HCT116 (cell line): ENCODE results near the gene HES2. TPM values are rescaled to one million over a fixed set of nuclear protein-coding genes. Genes with fewer than 3 reads are reported as not detected.
"Not testable (repeated sequence)": the region's sequence is repeated elsewhere in the genome, so short reads cannot be mapped to it uniquely, and the experiment has no call there.

Experiments used
- ATAC-seq: fragments of 200-7000 bp; cut with Tn5 transposase; 2 replicates; pipeline ENCODE4 v1.9.1; 2020; ENCODE audit warnings: mild to moderate bottlenecking, moderate library complexity
- BruUV-seq: library from RNA; stranded (reverse); fragments of 400-500 nt; replicated peaks from 2 replicates; lab custom pipeline; 2021; lab: Mats Ljungman, UMichigan
- CTCF ChIA-PET: fragments of 300-600 bp; sonication (Branson Sonifier 250); formaldehyde crosslinking; loops from one replicate; lab custom pipeline; 2021; ENCODE audit warnings: antibody characterized with exemption; lab: Charles Lee
- POLR2A ChIA-PET: fragments of 300-600, 350-600 bp; sonication (Branson Sonifier 250); formaldehyde crosslinking; loops from one replicate; lab custom pipeline; 2021; ENCODE audit warnings: antibody characterized with exemption; lab: Charles Lee
- RAD21 ChIA-PET, 2 experiments: fragments of 300-600 bp; sonication (Branson Sonifier 250); formaldehyde crosslinking; loops; one replicate each; lab custom pipeline; 2023; ENCODE audit warnings: low total read pairs in 2 of 2; ENCODE audit not compliant: uncharacterized antibody in 2 of 2, unreplicated experiment in 2 of 2, low non-redundant PET in 1 of 2; lab: Charles Lee
- DNase-seq: peaks from one replicate; pipeline ENCODE4 v3.0.0-alpha.2; 2010; ENCODE audit warnings: low read depth, low spot score
- H2AFZ ChIP-seq: fragments of 200-600 bp; shearing (Covaris generic), sonication (generic); 2 replicates; pipeline ENCODE4 v1.6.1; 2017; ENCODE audit warnings: low read depth, mixed run types, mixed read lengths, antibody characterized with exemption, low read length; ENCODE audit not compliant: poor library complexity, severe bottlenecking
- H3K27ac ChIP-seq: 2 replicates; pipeline ENCODE4 v1.5.1; 2012; ENCODE audit warnings: low read depth, low read length
- H3K27me3 ChIP-seq: fragments of 200-600 bp; sonication (generic); 2 replicates; pipeline ENCODE4 v1.6.1; 2016; ENCODE audit warnings: mixed run types, low read length, mixed read lengths; ENCODE audit not compliant: insufficient read depth
- H3K36me3 ChIP-seq, 2 experiments: fragments of 200-500 bp in 1 of 2; fragments of 200-600 bp in 1 of 2; sonication (Bioruptor generic) in 1 of 2; sonication (generic) in 1 of 2; 2 replicates each; pipeline versions ENCODE4 v1.5.1 to v1.6.1; 2014 to 2016; ENCODE audit warnings: low read length in 2 of 2, inconsistent platforms in 1 of 2, mixed read lengths in 1 of 2, mixed run types in 1 of 2; ENCODE audit not compliant: insufficient read depth in 2 of 2, control insufficient read depth in 1 of 2
- H3K4me1 ChIP-seq, 2 experiments: fragments of 200-600 bp in 1 of 2; sonication (generic) in 1 of 2; 2 replicates each; pipeline versions ENCODE4 v1.5.1 to v1.6.1; 2012 to 2017; ENCODE audit warnings: low read length in 2 of 2, inconsistent platforms in 1 of 2, mild to moderate bottlenecking in 1 of 2, mixed read lengths in 1 of 2, mixed run types in 1 of 2, moderate library complexity in 1 of 2; ENCODE audit not compliant: insufficient read depth in 2 of 2, control insufficient read depth in 1 of 2
- H3K4me2 ChIP-seq: fragments of 200-600 bp; sonication (generic); 2 replicates; pipeline ENCODE4 v1.6.1; 2017; ENCODE audit warnings: mixed run types, low read length, mixed read lengths
- H3K4me3 ChIP-seq, 2 experiments: fragments of 200-600 bp in 1 of 2; sonication (generic) in 1 of 2; replicated peaks in 1 of 2; 2 replicates each; pipeline ENCODE4 v1.5.1; 2011 to 2016; ENCODE audit warnings: low read length in 2 of 2, control low read depth in 1 of 2, low read depth in 1 of 2, mild to moderate bottlenecking in 1 of 2, mixed read lengths in 1 of 2, mixed run types in 1 of 2
- H3K79me2 ChIP-seq: fragments of 200-600 bp; sonication (generic); 2 replicates; pipeline ENCODE4 v1.6.1; 2017; ENCODE audit warnings: mild to moderate bottlenecking, mixed run types, low read length, moderate library complexity, mixed read lengths; ENCODE audit not compliant: insufficient read depth
- H3K9ac ChIP-seq: fragments of 200-600 bp; sonication (generic); 2 replicates; pipeline ENCODE4 v1.6.1; 2016; ENCODE audit warnings: low read length, mixed read lengths
- H3K9me2 ChIP-seq: fragments of 200-600 bp; sonication (generic), shearing (Covaris generic); 2 replicates; pipeline ENCODE4 v1.6.1; 2017; ENCODE audit warnings: mixed run types, mild to moderate bottlenecking, moderate library complexity; ENCODE audit not compliant: insufficient read depth
- H3K9me3 ChIP-seq, 2 experiments: fragments of 200-500 bp in 1 of 2; fragments of 200-600 bp in 1 of 2; sonication (Bioruptor generic) in 1 of 2; sonication (generic) in 1 of 2; 2 replicates each; pipeline ENCODE4 v1.6.1; 2014 to 2017; ENCODE audit warnings: low read length in 2 of 2, mixed read lengths in 2 of 2, inconsistent platforms in 1 of 2, low read depth in 1 of 2, mild to moderate bottlenecking in 1 of 2, mixed run types in 1 of 2, moderate library complexity in 1 of 2; ENCODE audit not compliant: control insufficient read depth in 1 of 2, insufficient read depth in 1 of 2
- H4K20me1 ChIP-seq: fragments of 200-600 bp; sonication (generic), shearing (Covaris generic); 2 replicates; pipeline ENCODE4 v1.6.1; 2017; ENCODE audit warnings: mixed run types, mild to moderate bottlenecking, moderate library complexity; ENCODE audit not compliant: insufficient read depth
- ATF3 ChIP-seq: IDR thresholded peaks from 2 replicates; pipeline ENCODE4 v1.6.1; 2012
- CBX3 ChIP-seq: IDR thresholded peaks from 2 replicates; pipeline ENCODE4 v1.6.1; 2012; ENCODE audit warnings: low read depth
- ELF1 ChIP-seq: IDR thresholded peaks from 2 replicates; pipeline ENCODE4 v1.6.1; 2012; ENCODE audit warnings: low read depth, borderline replicate concordance
- ZNF274 ChIP-seq: fragments of 200-500 bp; sonication (Bioruptor generic); IDR thresholded peaks from 2 replicates; pipeline ENCODE4 v1.6.1; 2014; ENCODE audit warnings: mild to moderate bottlenecking, low read depth, low read length, inconsistent platforms
- intact Hi-C: fragments of 100-400 bp; cut with micrococcal nuclease; formaldehyde crosslinking; loops from 2 replicates; pipeline ENCODE4 v1.10.0; 2022
- total RNA-seq: library from RNA; stranded (reverse); gene quantifications from one replicate; pipeline ENCODE4 v1.2.1, GENCODE V29; 2021; ENCODE audit not compliant: unreplicated experiment
- TF ChIP-seq, protein P1 (sequence below): IDR thresholded peaks from 2 replicates; pipeline ENCODE4 v1.6.1; 2011; ENCODE audit warnings: mild to moderate bottlenecking, low read length, moderate library complexity; ENCODE audit not compliant: insufficient replicate concordance; ENCODE audit errors: extremely low read depth

The HES2 gene
- total RNA-seq, 1 experiment from 2014 or later, result 8.4 TPM

GRCh38 chr1:6453895-6454855, 34.5 kb upstream of the HES2 start:
- CTCF ChIA-PET, H3K79me2 ChIP-seq, H3K27ac ChIP-seq, H3K9me2 ChIP-seq, H3K9ac ChIP-seq, POLR2A ChIA-PET, H4K20me1 ChIP-seq, H3K4me3 ChIP-seq, RAD21 ChIA-PET, H3K4me2 ChIP-seq, BruUV-seq, ATAC-seq, H3K27me3 ChIP-seq, H2AFZ ChIP-seq, H3K36me3 ChIP-seq, DNase-seq, intact Hi-C loops, H3K9me3 ChIP-seq: not testable (repeated sequence)
- H3K4me1 ChIP-seq, result peaks cover 8 to 20% of the 10 kb centered on the region in 2 experiments; a peak in 3 of 4 replicates

GRCh38 chr1:6450943-6451373, 31.2 kb upstream of the HES2 start:
- H3K27me3 ChIP-seq, result no peaks in the 10 kb centered on the region

DNA sequence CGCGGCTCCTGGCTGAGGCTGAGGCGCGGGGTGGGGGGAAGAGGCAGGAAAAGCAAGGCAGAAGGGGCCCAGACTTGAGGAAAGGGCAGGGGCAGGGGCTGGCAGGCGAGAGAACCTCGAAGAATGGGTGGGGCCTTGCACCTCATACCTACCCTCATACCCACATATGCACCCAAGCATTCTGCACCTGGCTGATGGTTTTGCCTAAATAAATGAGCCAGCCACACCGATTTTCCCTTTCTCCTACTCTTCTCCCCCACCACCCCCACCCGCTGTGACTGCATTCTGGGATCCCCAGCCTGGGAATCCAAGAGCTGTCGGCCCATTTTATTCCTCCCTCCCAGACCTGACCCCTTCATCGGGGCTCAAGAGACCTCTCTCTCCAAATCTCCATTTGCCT, 30.8 kb upstream of the HES2 start:
- RAD21 ChIA-PET, result interaction anchor here in 1 of 2 experiments (0.7 kb wide), 1 partner anchor 22 kb away, joined by 5 read pairs; no protein-coding TSS in a partner anchor
- H2AFZ ChIP-seq, H3K4me2 ChIP-seq, BruUV-seq, DNase-seq, ATAC-seq, H3K79me2 ChIP-seq, H3K4me3 ChIP-seq, H3K27ac ChIP-seq, intact Hi-C loops, H3K36me3 ChIP-seq, H3K9me3 ChIP-seq, CTCF ChIA-PET, POLR2A ChIA-PET, H4K20me1 ChIP-seq, H3K27me3 ChIP-seq, H3K9ac ChIP-seq, H3K9me2 ChIP-seq: not testable (repeated sequence)
- peaks cover 16 to 48% of the 10 kb centered on the region in 2 experiments for H3K4me1 ChIP-seq

More at GRCh38 chr1:6450943-6451373, 31.2 kb upstream of the HES2 start:
- H3K9ac ChIP-seq, result no peak overlapping the region
- H3K27ac ChIP-seq, result no peak overlapping the region
- intact Hi-C loops, result no loop called here
- no peaks in the 10 kb centered on the region for H3K79me2 ChIP-seq
- H3K4me1 ChIP-seq, result peaks cover 14 to 46% of the 10 kb centered on the region in 2 experiments
- RAD21 ChIA-PET, result interaction anchor here in 1 of 2 experiments (0.7 kb wide), 1 partner anchor 21 kb away, joined by 5 read pairs; no protein-coding TSS in a partner anchor
- H3K9me2 ChIP-seq, result no peaks in the 10 kb centered on the region
- POLR2A ChIA-PET, result no interaction called here
- TF ChIP-seq ATF3 (no peak), ELF1 (no peak), CBX3 (no peak), ZNF274 (no peak)
- TF ChIP-seq, protein P1, sequence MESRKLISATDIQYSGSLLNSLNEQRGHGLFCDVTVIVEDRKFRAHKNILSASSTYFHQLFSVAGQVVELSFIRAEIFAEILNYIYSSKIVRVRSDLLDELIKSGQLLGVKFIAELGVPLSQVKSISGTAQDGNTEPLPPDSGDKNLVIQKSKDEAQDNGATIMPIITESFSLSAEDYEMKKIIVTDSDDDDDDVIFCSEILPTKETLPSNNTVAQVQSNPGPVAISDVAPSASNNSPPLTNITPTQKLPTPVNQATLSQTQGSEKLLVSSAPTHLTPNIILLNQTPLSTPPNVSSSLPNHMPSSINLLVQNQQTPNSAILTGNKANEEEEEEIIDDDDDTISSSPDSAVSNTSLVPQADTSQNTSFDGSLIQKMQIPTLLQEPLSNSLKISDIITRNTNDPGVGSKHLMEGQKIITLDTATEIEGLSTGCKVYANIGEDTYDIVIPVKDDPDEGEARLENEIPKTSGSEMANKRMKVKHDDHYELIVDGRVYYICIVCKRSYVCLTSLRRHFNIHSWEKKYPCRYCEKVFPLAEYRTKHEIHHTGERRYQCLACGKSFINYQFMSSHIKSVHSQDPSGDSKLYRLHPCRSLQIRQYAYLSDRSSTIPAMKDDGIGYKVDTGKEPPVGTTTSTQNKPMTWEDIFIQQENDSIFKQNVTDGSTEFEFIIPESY, result no peak
- TF ChIP-seq, all 23 proteins: peak for 0
- H3K9me3 ChIP-seq, result no peaks in the 10 kb centered on the region
- DNase-seq, result no peak
- H3K36me3 ChIP-seq, result 0 out of 4 replicates have a peak, but pooled peaks cover 0 to 2% of the 10 kb centered on the region in 2 experiments
- no TSS peak for BruUV-seq
- CTCF ChIA-PET, result no interaction called here
- ATAC-seq, result no peak
- H3K4me3 ChIP-seq, result no peak overlapping the region
- H3K4me2 ChIP-seq, result no peak overlapping the region
- H4K20me1 ChIP-seq, result no peaks in the 10 kb centered on the region
- H2AFZ ChIP-seq, result no peak overlapping the region
